HepG2 (cell line): ENCODE data around the gene BIRC2. TPM values are rescaled to one million over a fixed set of nuclear protein-coding genes. Genes with fewer than 3 reads are reported as not detected.
A peak's percentile ranks its signal among the peaks of the same experiment; 100 is the strongest.

ENCODE experiments used
- AHR ChIP-seq: IDR thresholded peaks from 2 replicates; pipeline ENCODE4 v1.6.1; 2018; ENCODE audit warnings: missing genetic modification reagents, missing compliant biosample characterization
- ATF5 ChIP-seq: sonication (generic); formaldehyde crosslinking; IDR thresholded peaks from 2 replicates; pipeline ENCODE4 v1.4.0; 2020; ENCODE audit warnings: mild to moderate bottlenecking, low read depth, missing genetic modification reagents
- ATRX ChIP-seq: sonication (generic); formaldehyde crosslinking; IDR thresholded peaks from 2 replicates; pipeline ENCODE4 v1.4.0; 2020; ENCODE audit warnings: missing genetic modification reagents, borderline replicate concordance
- BORCS8-MEF2B ChIP-seq: sonication (generic); formaldehyde crosslinking; IDR thresholded peaks from 2 replicates; pipeline ENCODE4 v1.8.0; 2022; ENCODE audit warnings: mild to moderate bottlenecking, missing genetic modification reagents
- CCAR2 ChIP-seq: fragments of 200-400 bp; formaldehyde crosslinking; optimal IDR thresholded peaks from 2 replicates; pipeline ENCODE3; 2018; ENCODE audit warnings: low read depth, mild to moderate bottlenecking, low read length, moderate library complexity
- DDIT3 ChIP-seq: sonication (generic); formaldehyde crosslinking; IDR thresholded peaks from 2 replicates; pipeline ENCODE4 v1.4.0; 2020; ENCODE audit warnings: mild to moderate bottlenecking, missing genetic modification reagents
- FLYWCH1 ChIP-seq: sonication (generic); formaldehyde crosslinking; IDR thresholded peaks from 2 replicates; pipeline ENCODE4 v1.8.1; 2023; ENCODE audit warnings: mild to moderate bottlenecking, missing genetic modification reagents
- FOSL2 ChIP-seq: sonication (generic); formaldehyde crosslinking; IDR thresholded peaks from 2 replicates; pipeline ENCODE4 v1.4.0; 2020; ENCODE audit warnings: missing genetic modification reagents
- HDAC1 ChIP-seq: sonication (generic); formaldehyde crosslinking; IDR thresholded peaks from 2 replicates; pipeline ENCODE4 v1.5.1; 2020; ENCODE audit warnings: mild to moderate bottlenecking, missing genetic modification reagents
- KLF9 ChIP-seq: IDR thresholded peaks from 2 replicates; pipeline ENCODE4 v1.6.1; 2016; ENCODE audit warnings: low read depth
- MAF1 ChIP-seq: sonication (generic); formaldehyde crosslinking; IDR thresholded peaks from 2 replicates; pipeline ENCODE4 v1.5.0; 2020; ENCODE audit warnings: missing genetic modification reagents, borderline replicate concordance
- MXD1 ChIP-seq: sonication (generic); formaldehyde crosslinking; IDR thresholded peaks from 2 replicates; pipeline ENCODE4 v1.4.0; 2020; ENCODE audit warnings: mild to moderate bottlenecking, missing genetic modification reagents
- RNF2 ChIP-seq: fragments of 450-650 bp; conservative IDR thresholded peaks from 2 replicates; pipeline ENCODE4 v1.6.1; 2016; ENCODE audit warnings: low read depth
- XRCC5 ChIP-seq: fragments of 200-400 bp; formaldehyde crosslinking; optimal IDR thresholded peaks from 2 replicates; pipeline ENCODE3; 2017; ENCODE audit warnings: mild to moderate bottlenecking, low read length
- ZFP90 ChIP-seq: sonication (generic); formaldehyde crosslinking; IDR thresholded peaks from 2 replicates; pipeline ENCODE4 v1.8.0; 2022; ENCODE audit warnings: missing genetic modification reagents, mild to moderate bottlenecking, inconsistent platforms, borderline replicate concordance
- ZKSCAN8 ChIP-seq: IDR thresholded peaks from 2 replicates; pipeline ENCODE4 v1.6.1; 2016; ENCODE audit warnings: borderline replicate concordance, missing genetic modification reagents, missing compliant biosample characterization
- ZNF142 ChIP-seq: sonication (generic); formaldehyde crosslinking; IDR thresholded peaks from 2 replicates; pipeline ENCODE4 v1.4.0; 2020; ENCODE audit warnings: missing genetic modification reagents
- ZNF143 ChIP-seq: sonication (generic); formaldehyde crosslinking; IDR thresholded peaks from 2 replicates; pipeline ENCODE4 v1.4.0; 2020; ENCODE audit warnings: missing genetic modification reagents
- ZNF180 ChIP-seq: sonication (generic); formaldehyde crosslinking; IDR thresholded peaks from 2 replicates; pipeline ENCODE4 v1.4.0; 2020; ENCODE audit warnings: low read depth, missing genetic modification reagents, borderline replicate concordance
- ZNF234 ChIP-seq: sonication (generic); formaldehyde crosslinking; conservative IDR thresholded peaks from 2 replicates; pipeline ENCODE4 v1.5.1; 2020; ENCODE audit warnings: mild to moderate bottlenecking, missing genetic modification reagents
- ZNF451 ChIP-seq: sonication (generic); formaldehyde crosslinking; IDR thresholded peaks from 2 replicates; pipeline ENCODE4 v1.5.0; 2020; ENCODE audit warnings: mild to moderate bottlenecking, missing genetic modification reagents
- ZNF510 ChIP-seq: sonication (generic); formaldehyde crosslinking; IDR thresholded peaks from 2 replicates; pipeline ENCODE4 v1.4.0; 2020; ENCODE audit warnings: low read depth, mild to moderate bottlenecking, missing genetic modification reagents
- ZNF572 ChIP-seq: sonication (generic); formaldehyde crosslinking; IDR thresholded peaks from 2 replicates; pipeline ENCODE4 v1.5.1; 2020; ENCODE audit warnings: mild to moderate bottlenecking, missing genetic modification reagents
- ZNF883 ChIP-seq: sonication (generic); formaldehyde crosslinking; IDR thresholded peaks from 2 replicates; pipeline ENCODE4 v1.5.1; 2020; ENCODE audit warnings: mild to moderate bottlenecking, missing genetic modification reagents; ENCODE audit errors: not compliant biosample characterization
- polyA plus RNA-seq, 8 experiments: library from polyadenylated mRNA; depleted of rRNA in 3 of 8; stranded (reverse) in 7 of 8; unstranded in 1 of 8; fragments of >200 nt; fragmentation: Illumina TruSeq in 4 of 8; extraction: Trizol in 4 of 8; gene quantifications; 2 replicates each; pipeline versions ENCODE4 v1.2.1 to v1.2.3, GENCODE V29; 2011 to 2016; ENCODE audit warnings: low read depth in 4 of 8, missing spikeins in 1 of 8, mixed read lengths in 1 of 8; ENCODE audit not compliant: insufficient read depth in 1 of 8
- total RNA-seq, 5 experiments: library from RNA; depleted of rRNA; stranded (reverse); fragments of >200 nt; fragmentation: Illumina TruSeq; extraction: Trizol; gene quantifications; 2 replicates each; pipeline ENCODE4 v1.2.3, GENCODE V29; 2016; ENCODE audit warnings: low read depth in 1 of 5

BIRC2 gene
- total and polyA plus RNA-seq, 2 of the 13 experiments (the other 11 are each of a cell fraction or from before 2014, with no cell fraction given): 61.7 to 62.2 TPM

GRCh38 chr11:102346748-102347461, at the start of gene BIRC2 (continued):
- TF ChIP-seq MAF1: no peak
- TF ChIP-seq ZNF142 (CRISPR knock-in tag): peak; percentile 96
- TF ChIP-seq ZNF180 (CRISPR knock-in tag): 0 out of 2 replicates have a peak, but pooled peaks have one; percentile 45
- TF ChIP-seq ZNF451 (CRISPR knock-in tag): peak; percentile 70; the same call in 1 of the 2 replicates
- no peak for TF ChIP-seq ZFP90 (CRISPR knock-in tag)
- no peak for TF ChIP-seq FLYWCH1 (CRISPR knock-in tag)
- TF ChIP-seq FOSL2 (CRISPR knock-in tag): peak; percentile 83
- TF ChIP-seq BORCS8-MEF2B (CRISPR knock-in tag): peak; percentile 79; the same call in 1 of the 2 replicates
- TF ChIP-seq ZNF883 (CRISPR knock-in tag): no peak
- peak; percentile 87 for TF ChIP-seq XRCC5
- TF ChIP-seq HDAC1 (CRISPR knock-in tag): peak; percentile 92
- peak; percentile 46; the same call in 1 of the 2 replicates for TF ChIP-seq ZNF510 (CRISPR knock-in tag)
- TF ChIP-seq CCAR2: no peak
- TF ChIP-seq KLF9 (CRISPR knock-in tag): no peak
- TF ChIP-seq MXD1 (CRISPR knock-in tag): peak; percentile 75
- TF ChIP-seq ATRX: no peak
- TF ChIP-seq RNF2: peak; percentile 40; the same call in 1 of the 2 replicates
- TF ChIP-seq ATF5 (CRISPR knock-in tag): no peak
- no peak for TF ChIP-seq AHR (CRISPR knock-in tag)
- TF ChIP-seq ZKSCAN8 (CRISPR knock-in tag): no peak
- peak; percentile 71 for TF ChIP-seq ZNF143
- no peak for TF ChIP-seq DDIT3 (CRISPR knock-in tag)
- no peak for TF ChIP-seq ZNF234 (CRISPR knock-in tag)
- TF ChIP-seq ZNF572 (CRISPR knock-in tag): no peak
